Parietal lobe (tissue), 2 donors: ENCODE data around the gene COL4A1. TPM values are rescaled to one million over a fixed set of nuclear protein-coding genes. Genes with fewer than 3 reads are reported as not detected.

ENCODE experiments used
- small RNA-seq: library from RNA; depleted of rRNA; stranded (forward); fragments of <200 nt; gene quantifications from one replicate; pipeline ENCODE3, GENCODE V24; 2014; ENCODE audit warnings: low replicate concordance
- total RNA-seq: library from RNA; depleted of rRNA; stranded (reverse); fragments of >200 nt; gene quantifications from one replicate; pipeline ENCODE4 v1.2.3, GENCODE V29; 2014

The COL4A1 gene
- total RNA-seq = 86.7 TPM

GRCh38 chr13:110306960-110307766 is at the start of gene COL4A1, which contains the start of gene COL4A2:
Gene COL4A1 (minus strand): TSS chr13:110307157. CDS start chr13:110307027, 130 bp downstream.
Gene COL4A2 (plus strand): TSS chr13:110307284. CDS start chr13:110307904, 620 bp downstream.

Small RNA genes within 50 kb of the gene (small RNA-seq; reads per million reads assigned to genes)
- not detected for gene MIR8073

Other genes with a start within 250 kb of the COL4A1 start
- 71.1 TPM for gene COL4A2, start 127 bp upstream of the COL4A1 start, total RNA-seq